ENCODE results near the gene MED4.

Gene MED4

GRCh38 chr13:48037346-48038173 lies 57.3 kb downstream of the MED4 start, which contains the start of gene NUDT15:
TSS of gene NUDT15 (plus strand) at chr13:48037726. CDS start at chr13:48037747, 21 bp downstream.
- peak; percentile 81 to 88 for DNase-seq (ENCODE audit: low read depth in 2 of 2)

- no peak for DNase-seq (ENCODE audit: low read depth in 2 of 2)
Measured at GRCh38 chr13:48029859-48030258, 65.0 kb downstream of the MED4 start.

- DNase-seq (ENCODE audit: low read depth in 2 of 2), result no peak
Measured at GRCh38 chr13:48028066-48028465, 66.8 kb downstream of the MED4 start.

Data from stimulated activated CD4-positive, alpha-beta T cell treated with anti-CD3 and anti-CD28 coated beads, Interleukin-1b, Interleukin-23, amount 100 ng/mL, for 1 hour (primary cell).